HL-60/S4 (cell line): ENCODE measurements around the gene LLCFC1.

Experiments used
- in situ Hi-C: fragments of 300-500 bp; cut with MboI; formaldehyde crosslinking; loops from 2 replicates; pipeline ENCODE4 v1.14.3; 2022; ENCODE audit warnings: low sequenced_read_pairs

LLCFC1 gene

GRCh38 chr7:142910031-142910433, 29.3 kb upstream of the LLCFC1 start:
- in situ Hi-C loops, result no loop called here

GRCh38 chr7:142910481-142910880, 28.8 kb upstream of the LLCFC1 start:
- in situ Hi-C loops, result no loop called here

- in situ Hi-C loops, result no loop called here
These were observed 26.2 kb upstream of the LLCFC1 start for GRCh38 chr7:142913051-142913450.

GRCh38 chr7:142913566-142913965, 25.7 kb upstream of the LLCFC1 start:
- in situ Hi-C loops, result no loop called here

GRCh38 chr7:142914121-142914520, 25.2 kb upstream of the LLCFC1 start:
- in situ Hi-C loops, result no loop called here

GRCh38 chr7:142915315-142915714, 24.0 kb upstream of the LLCFC1 start:
- in situ Hi-C loops, result no loop called here

- in situ Hi-C loops, result no loop called here
These were observed 22.8 kb upstream of the LLCFC1 start for GRCh38 chr7:142916508-142916907.

- in situ Hi-C loops, result no loop called here
These were observed 21.8 kb upstream of the LLCFC1 start for GRCh38 chr7:142917447-142917846.

- in situ Hi-C loops, result no loop called here
These were observed 20.4 kb upstream of the LLCFC1 start for GRCh38 chr7:142918901-142919300.

- in situ Hi-C loops, result no loop called here
These were observed 19.6 kb upstream of the LLCFC1 start for GRCh38 chr7:142919656-142920055.

GRCh38 chr7:142923391-142923790, 15.9 kb upstream of the LLCFC1 start:
- in situ Hi-C loops, result no loop called here

GRCh38 chr7:142925413-142925812, 13.9 kb upstream of the LLCFC1 start:
- in situ Hi-C loops, result no loop called here

GRCh38 chr7:142927085-142927745, 12.1 kb upstream of the LLCFC1 start:
- in situ Hi-C loops, result no loop called here

GRCh38 chr7:142927949-142928348, 11.3 kb upstream of the LLCFC1 start:
- in situ Hi-C loops, result no loop called here

- in situ Hi-C loops, result no loop called here
These were observed 9.1 kb upstream of the LLCFC1 start for GRCh38 chr7:142930126-142930730.

- in situ Hi-C loops, result no loop called here
These were observed 6.7 kb upstream of the LLCFC1 start for GRCh38 chr7:142932386-142933091.

GRCh38 chr7:142933092-142933475, 6.2 kb upstream of the LLCFC1 start:
- in situ Hi-C loops, result no loop called here

- in situ Hi-C loops, result no loop called here
These were observed 5.7 kb upstream of the LLCFC1 start, which contains the start of gene TRPV5 for GRCh38 chr7:142933624-142934023. Gene TRPV5, minus strand, starts transcription at chr7:142933746. Its CDS starts 287 bp downstream, at chr7:142933459.

- in situ Hi-C loops, result no loop called here
These were observed 5.2 kb upstream of the LLCFC1 start for GRCh38 chr7:142934056-142934455.

- in situ Hi-C loops, result no loop called here
These were observed 3.2 kb upstream of the LLCFC1 start for GRCh38 chr7:142935941-142936565.

GRCh38 chr7:142938611-142939010, 673 bp upstream of the LLCFC1 start:
- in situ Hi-C loops, result no loop called here
